ENCODE measurements around the gene RNF144A. TPM values are rescaled to one million over a fixed set of nuclear protein-coding genes. Genes with fewer than 3 reads are reported as not detected.

Gene RNF144A
- total RNA-seq, 1 experiment from 2014 or later: 13.6 TPM

GRCh38 chr2:6909431-6910385, 7.5 kb upstream of the RNF144A start:
- POLR2A ChIA-PET (ENCODE audit: low non-redundant PET): no interaction called here
- DNase-seq (ENCODE audit: low spot score): no peak
- H3K4me3 ChIP-seq (ENCODE audit: low read depth, low read length, poor library complexity, severe bottlenecking): no peak overlapping the region
- no TSS peak for BruUV-seq (replicated peaks)
- no peaks in the 10 kb centered on the region for H3K36me3 ChIP-seq (ENCODE audit: insufficient read depth, low read length, poor library complexity, severe bottlenecking)
- TF ChIP-seq CTCF (conservative IDR thresholded peaks at IDR 0.05; ENCODE audit: low read depth, low read length): no peak
- TF ChIP-seq EZH2 (IDR thresholded peaks at IDR 0.05; ENCODE audit: borderline replicate concordance, low read depth, low read length, poor library complexity, severe bottlenecking): no peak
- H3K27me3 ChIP-seq (replicated peaks; ENCODE audit: insufficient read depth, low read depth, low read length, poor library complexity): no peaks in the 10 kb centered on the region
- CTCF ChIA-PET: no interaction called here
- intact Hi-C loops (cut with micrococcal nuclease; ENCODE audit: unreplicated experiment): no loop called here
- no peak overlapping the region for H3K27ac ChIP-seq (ENCODE audit: low read depth, low read length, poor library complexity, severe bottlenecking)
- no peaks in the 10 kb centered on the region for H3K4me1 ChIP-seq (ENCODE audit: insufficient read depth, low read length, poor library complexity, severe bottlenecking)
- no peaks in the 10 kb centered on the region for H3K9me3 ChIP-seq (ENCODE audit: low read depth, low read length, poor library complexity, severe bottlenecking)

- H3K27ac ChIP-seq (ENCODE audit: low read depth, low read length, poor library complexity, severe bottlenecking): no peak overlapping the region
- no peaks in the 10 kb centered on the region for H3K4me1 ChIP-seq (ENCODE audit: insufficient read depth, low read length, poor library complexity, severe bottlenecking)
- TF ChIP-seq EZH2 (IDR thresholded peaks at IDR 0.05; ENCODE audit: borderline replicate concordance, low read depth, low read length, poor library complexity, severe bottlenecking): no peak
- no peak for TF ChIP-seq CTCF (conservative IDR thresholded peaks at IDR 0.05; ENCODE audit: low read depth, low read length)
- no peaks in the 10 kb centered on the region for H3K9me3 ChIP-seq (ENCODE audit: low read depth, low read length, poor library complexity, severe bottlenecking)
- no TSS peak for BruUV-seq (replicated peaks)
- no peak for DNase-seq (ENCODE audit: low spot score)
- intact Hi-C loops (cut with micrococcal nuclease; ENCODE audit: unreplicated experiment): no loop called here
- H3K27me3 ChIP-seq (replicated peaks; ENCODE audit: insufficient read depth, low read depth, low read length, poor library complexity): no peaks in the 10 kb centered on the region
- H3K4me3 ChIP-seq (ENCODE audit: low read depth, low read length, poor library complexity, severe bottlenecking): no peak overlapping the region
- POLR2A ChIA-PET (ENCODE audit: low non-redundant PET): interaction anchor here (0.6 kb wide), 1 partner anchor 355 kb away, joined by 6 read pairs; no protein-coding TSS in a partner anchor
- CTCF ChIA-PET: no interaction called here
- H3K36me3 ChIP-seq (ENCODE audit: insufficient read depth, low read length, poor library complexity, severe bottlenecking): no peaks in the 10 kb centered on the region
Observed at GRCh38 chr2:6911721-6912120, 5.5 kb upstream of the RNF144A start.

- no peak overlapping the region for H3K27ac ChIP-seq (ENCODE audit: low read depth, low read length, poor library complexity, severe bottlenecking)
- H3K4me1 ChIP-seq (ENCODE audit: insufficient read depth, low read length, poor library complexity, severe bottlenecking): peaks cover 4% of the 10 kb centered on the region
- H3K36me3 ChIP-seq (ENCODE audit: insufficient read depth, low read length, poor library complexity, severe bottlenecking): no peaks in the 10 kb centered on the region
- TF ChIP-seq EZH2 (IDR thresholded peaks at IDR 0.05; ENCODE audit: borderline replicate concordance, low read depth, low read length, poor library complexity, severe bottlenecking): no peak
- no peak for TF ChIP-seq CTCF (conservative IDR thresholded peaks at IDR 0.05; ENCODE audit: low read depth, low read length)
- ChIA-PET POLR2A (ENCODE audit: low non-redundant PET) (no interaction called here), CTCF (no interaction called here)
- no TSS peak for BruUV-seq (replicated peaks)
- H3K4me3 ChIP-seq (ENCODE audit: low read depth, low read length, poor library complexity, severe bottlenecking): no peak overlapping the region
- intact Hi-C loops (cut with micrococcal nuclease; ENCODE audit: unreplicated experiment): no loop called here
- DNase-seq (ENCODE audit: low spot score): no peak
- no peaks in the 10 kb centered on the region for H3K9me3 ChIP-seq (ENCODE audit: low read depth, low read length, poor library complexity, severe bottlenecking)
- H3K27me3 ChIP-seq (replicated peaks; ENCODE audit: insufficient read depth, low read depth, low read length, poor library complexity): no peaks in the 10 kb centered on the region
Observed at GRCh38 chr2:6913415-6914157, 3.6 kb upstream of the RNF144A start.

All from A673 (cell line).